Measurements from ENCODE around the gene PAX8. TPM values are rescaled to one million over a fixed set of nuclear protein-coding genes. Genes with fewer than 3 reads are reported as not detected.
"Not testable (repeated sequence)": the region's sequence is repeated elsewhere in the genome, so short reads cannot be mapped to it uniquely, and the experiment has no call there.

The PAX8 gene
- 1.4 TPM for total RNA-seq (ENCODE audit: unreplicated experiment)
- long read RNA-seq, partial matches to known transcripts = 1 of 1 reads
- long read RNA-seq, other reads (novel, unspliced or antisense) = 0 of 1 reads

DNA sequence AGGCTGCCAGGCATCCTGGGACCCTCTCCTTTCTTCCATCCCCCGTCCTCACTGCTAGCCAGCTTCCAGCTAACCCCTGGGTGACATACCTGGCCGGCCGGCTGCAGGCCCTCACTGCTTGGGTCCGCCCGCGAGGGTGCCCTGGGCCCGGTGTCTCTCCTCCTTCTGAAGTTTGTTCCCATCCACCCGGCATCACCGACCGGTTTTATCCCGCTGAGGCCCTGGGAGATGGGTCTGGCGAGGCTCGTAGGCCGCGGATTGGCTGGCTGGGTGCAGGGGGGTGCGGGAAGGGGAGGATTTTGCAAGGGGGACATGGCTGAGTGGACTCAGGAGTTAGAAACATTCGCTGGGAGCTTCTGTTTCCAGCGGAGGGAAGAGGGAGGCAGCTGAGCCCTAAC, at the start of gene PAX8:
TSS of gene PAX8 (minus strand) at position 180 of the 398 bp plus-strand sequence. CDS start 527 bp downstream, outside the sequence.
- Mint-ChIP-seq H3K27me3 (ENCODE audit: unreplicated experiment) (peaks cover 25% of the 10 kb centered on the region), H3K9me3 (ENCODE audit: unreplicated experiment) (peaks cover 8% of the 10 kb centered on the region), H3K4me3 (ENCODE audit: unreplicated experiment) (no peak within 1 kb of the TSS), H3K4me1 (ENCODE audit: low read depth, unreplicated experiment) (peaks cover 2% of the 10 kb centered on the region), H3K36me3 (ENCODE audit: unreplicated experiment) (no peaks in the 10 kb centered on the region), H3K27ac (ENCODE audit: unreplicated experiment) (no peak within 1 kb of the TSS)
- DNase-seq = no peak
- no peak for TF ChIP-seq CTCF (IDR thresholded peaks at IDR 0.05; ENCODE audit: partially characterized antibody, unreplicated experiment)

DNA sequence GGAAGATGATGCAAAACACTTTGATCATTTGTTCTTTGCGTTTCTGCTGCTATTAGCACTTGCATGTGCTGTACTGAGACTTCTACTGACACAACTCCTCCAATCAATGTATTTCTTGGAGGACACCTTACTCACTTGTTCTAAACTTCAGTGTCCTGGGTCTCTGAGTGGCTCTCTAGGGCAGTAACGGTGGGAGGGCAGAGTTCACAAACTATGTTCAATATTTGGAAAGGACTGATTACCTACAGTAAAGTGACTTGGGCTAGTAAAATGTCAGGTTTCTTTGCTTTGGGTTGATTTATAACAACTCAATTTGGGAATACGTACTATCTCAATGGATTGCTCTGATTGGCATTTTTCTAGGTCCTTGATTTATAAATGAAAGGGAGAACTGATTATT, 49.3 kb upstream of the PAX8 start:
- peaks cover 10% of the 10 kb centered on the region for H3K27me3 Mint-ChIP-seq (ENCODE audit: unreplicated experiment)
- no peaks in the 10 kb centered on the region for H3K36me3 Mint-ChIP-seq (ENCODE audit: unreplicated experiment)
- no peak for TF ChIP-seq CTCF (IDR thresholded peaks at IDR 0.05; ENCODE audit: partially characterized antibody, unreplicated experiment)
- DNase-seq = no peak
- no peak overlapping the region for H3K27ac Mint-ChIP-seq (ENCODE audit: unreplicated experiment)
- H3K4me3 Mint-ChIP-seq (ENCODE audit: unreplicated experiment) = no peak overlapping the region
- peaks cover 15% of the 10 kb centered on the region for H3K4me1 Mint-ChIP-seq (ENCODE audit: low read depth, unreplicated experiment)
- peaks cover 5% of the 10 kb centered on the region for H3K9me3 Mint-ChIP-seq (ENCODE audit: unreplicated experiment)

DNA sequence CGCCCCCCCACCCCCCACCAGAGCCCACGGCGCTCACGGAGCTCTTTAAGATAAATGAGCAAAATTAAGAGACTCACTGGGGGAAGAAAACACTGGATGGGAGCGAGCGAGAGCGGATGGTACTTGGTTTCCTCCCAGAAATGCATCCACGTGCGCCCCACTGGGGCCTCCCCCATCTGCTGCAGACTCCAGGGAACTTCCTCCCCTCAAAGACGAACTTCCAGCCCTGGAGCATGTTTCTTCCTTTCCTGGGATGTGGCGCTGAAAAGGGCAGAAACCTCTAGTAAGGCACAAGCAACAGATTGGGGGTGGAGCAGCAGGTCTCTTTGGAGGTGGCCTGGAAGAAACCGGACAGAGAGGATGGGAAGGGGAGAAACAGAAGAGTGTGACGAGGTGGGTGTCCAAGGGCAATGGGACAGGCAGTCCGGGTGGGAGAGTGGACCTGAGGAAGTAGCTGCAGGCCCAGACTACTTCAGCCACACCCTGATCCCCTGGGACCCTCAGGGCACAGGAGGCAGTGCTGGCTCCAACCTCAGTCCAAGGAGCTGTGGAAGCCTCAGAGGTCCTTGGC, 46.5 kb upstream of the PAX8 start:
- not testable (repeated sequence) for H3K9me3 Mint-ChIP-seq (ENCODE audit: unreplicated experiment); H3K36me3 Mint-ChIP-seq (ENCODE audit: unreplicated experiment)
- H3K4me3 Mint-ChIP-seq (ENCODE audit: unreplicated experiment) = peak overlapping the region; percentile 92
- DNase-seq = peak; percentile 28
- H3K27me3 Mint-ChIP-seq (ENCODE audit: unreplicated experiment) = peaks cover 13% of the 10 kb centered on the region
- peak overlapping the region; percentile 100 for H3K27ac Mint-ChIP-seq (ENCODE audit: unreplicated experiment)
- H3K4me1 Mint-ChIP-seq (ENCODE audit: low read depth, unreplicated experiment) = peaks cover 22% of the 10 kb centered on the region

DNA sequence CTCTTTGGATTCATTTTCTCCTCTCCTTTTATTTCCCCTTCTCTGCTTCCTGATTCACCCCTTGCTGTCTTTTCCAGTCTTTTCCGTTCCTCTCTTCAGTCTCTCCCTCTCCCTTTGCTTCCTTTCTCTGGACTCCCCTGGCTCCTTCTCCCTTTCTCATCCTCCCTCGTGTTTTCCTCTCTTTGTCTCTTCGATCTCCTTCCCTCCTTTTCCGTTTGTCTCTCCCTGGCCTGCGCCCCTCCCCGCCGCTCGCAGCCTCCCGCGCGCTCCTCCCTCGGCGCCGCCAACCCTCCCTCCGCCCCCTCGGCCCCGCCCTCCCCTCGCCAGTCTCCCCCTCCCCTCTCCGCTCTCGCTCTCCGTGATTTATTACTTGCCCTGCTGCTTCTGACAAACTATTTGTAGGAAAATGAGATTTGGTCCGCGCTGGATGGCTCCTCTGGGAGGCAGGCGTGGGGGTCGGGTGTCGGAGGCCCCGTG, 46.0 kb upstream of the PAX8 start:
- Mint-ChIP-seq H3K36me3 (ENCODE audit: unreplicated experiment) (peaks cover 3% of the 10 kb centered on the region), H3K27ac (ENCODE audit: unreplicated experiment) (peak overlapping the region; percentile 100), H3K4me3 (ENCODE audit: unreplicated experiment) (peak overlapping the region; percentile 96), H3K9me3 (ENCODE audit: unreplicated experiment) (peaks cover 8% of the 10 kb centered on the region), H3K4me1 (ENCODE audit: low read depth, unreplicated experiment) (peaks cover 22% of the 10 kb centered on the region), H3K27me3 (ENCODE audit: unreplicated experiment) (peaks cover 13% of the 10 kb centered on the region)
- DNase-seq = peak; percentile 82
- TF ChIP-seq CTCF (IDR thresholded peaks at IDR 0.05; ENCODE audit: partially characterized antibody, unreplicated experiment) = no peak

- Mint-ChIP-seq H3K27me3 (ENCODE audit: unreplicated experiment) (peaks cover 11% of the 10 kb centered on the region), H3K27ac (ENCODE audit: unreplicated experiment) (peak overlapping the region; percentile 28), H3K4me1 (ENCODE audit: low read depth, unreplicated experiment) (peaks cover 22% of the 10 kb centered on the region)
- not testable (repeated sequence) for DNase-seq; H3K9me3 Mint-ChIP-seq (ENCODE audit: unreplicated experiment); H3K36me3 Mint-ChIP-seq (ENCODE audit: unreplicated experiment); H3K4me3 Mint-ChIP-seq (ENCODE audit: unreplicated experiment)
Observed at GRCh38 chr2:113323129-113323528, 44.4 kb upstream of the PAX8 start.

- not testable (repeated sequence) for DNase-seq; H3K27ac Mint-ChIP-seq (ENCODE audit: unreplicated experiment); H3K4me3 Mint-ChIP-seq (ENCODE audit: unreplicated experiment); H3K27me3 Mint-ChIP-seq (ENCODE audit: unreplicated experiment); H3K9me3 Mint-ChIP-seq (ENCODE audit: unreplicated experiment); H3K36me3 Mint-ChIP-seq (ENCODE audit: unreplicated experiment)
- peaks cover 15% of the 10 kb centered on the region for H3K4me1 Mint-ChIP-seq (ENCODE audit: low read depth, unreplicated experiment)
Observed at GRCh38 chr2:113320106-113320505, 41.4 kb upstream of the PAX8 start.

DNA sequence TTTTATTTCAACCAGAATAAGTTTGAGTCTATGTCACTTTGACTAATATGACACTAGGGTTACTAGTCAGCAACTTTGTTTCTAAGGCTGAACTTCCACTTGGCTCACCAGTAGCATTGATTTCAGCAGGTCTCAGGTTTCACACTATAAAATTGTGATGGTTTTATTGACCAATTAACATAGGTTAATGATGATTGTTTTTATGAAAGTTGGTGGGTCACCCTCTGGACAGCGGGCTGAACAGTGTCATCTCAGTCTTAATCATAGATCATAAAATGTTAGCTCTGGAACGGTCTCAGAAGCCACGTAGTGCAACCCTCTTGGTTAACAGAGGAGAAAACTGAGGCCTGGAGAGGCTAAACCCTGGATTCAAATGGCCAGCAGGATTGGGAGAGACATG, 40.2 kb upstream of the PAX8 start:
- not testable (repeated sequence) for H3K27me3 Mint-ChIP-seq (ENCODE audit: unreplicated experiment); H3K4me1 Mint-ChIP-seq (ENCODE audit: low read depth, unreplicated experiment); H3K4me3 Mint-ChIP-seq (ENCODE audit: unreplicated experiment); H3K27ac Mint-ChIP-seq (ENCODE audit: unreplicated experiment); DNase-seq; H3K9me3 Mint-ChIP-seq (ENCODE audit: unreplicated experiment); H3K36me3 Mint-ChIP-seq (ENCODE audit: unreplicated experiment)
